ENCODE results near the gene NR2F1-AS1.

Gene NR2F1-AS1

DNA sequence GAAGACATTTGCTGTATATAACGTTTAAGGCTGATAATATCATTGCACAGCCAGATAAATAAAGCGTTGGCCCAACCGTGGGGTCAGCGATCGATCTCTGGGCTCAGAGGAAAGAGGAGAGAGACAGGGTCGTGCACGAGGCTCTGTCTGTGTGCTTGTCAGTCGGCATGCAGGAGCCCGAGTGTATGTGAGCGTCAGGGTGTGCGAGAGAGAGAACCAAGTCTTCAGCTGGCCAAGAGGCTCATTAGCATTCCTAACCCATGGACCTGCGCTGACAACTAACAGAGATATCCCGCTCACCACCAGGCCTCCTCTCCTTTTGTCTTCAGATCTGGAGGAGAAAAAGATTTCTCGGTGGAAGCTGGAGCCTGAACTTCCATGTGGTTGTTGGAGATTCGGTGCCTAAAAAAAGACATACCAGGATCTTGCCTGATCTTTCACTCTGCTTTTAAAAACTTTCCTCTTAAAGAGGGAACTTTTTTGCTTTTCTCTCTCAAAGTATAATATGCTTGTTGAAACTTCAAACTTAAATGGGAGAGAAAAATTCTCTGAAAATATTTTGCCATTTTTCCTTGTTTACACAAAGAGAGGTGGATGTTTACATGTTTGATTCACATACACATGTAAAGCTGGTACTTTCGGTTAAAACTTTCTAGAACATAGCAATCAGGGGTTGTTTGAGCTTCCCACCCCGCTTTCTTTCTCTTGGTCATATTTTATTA is 18.5 kb upstream of the NR2F1-AS1 start (continued):
- no peak for TF ChIP-seq PPARA (CRISPR knock-in tag; IDR thresholded peaks at IDR 0.05; ENCODE audit: borderline replicate concordance)
- no peak for TF ChIP-seq ZNF565 (CRISPR knock-in tag; conservative IDR thresholded peaks at IDR 0.05; ENCODE audit: low read depth)

DNA sequence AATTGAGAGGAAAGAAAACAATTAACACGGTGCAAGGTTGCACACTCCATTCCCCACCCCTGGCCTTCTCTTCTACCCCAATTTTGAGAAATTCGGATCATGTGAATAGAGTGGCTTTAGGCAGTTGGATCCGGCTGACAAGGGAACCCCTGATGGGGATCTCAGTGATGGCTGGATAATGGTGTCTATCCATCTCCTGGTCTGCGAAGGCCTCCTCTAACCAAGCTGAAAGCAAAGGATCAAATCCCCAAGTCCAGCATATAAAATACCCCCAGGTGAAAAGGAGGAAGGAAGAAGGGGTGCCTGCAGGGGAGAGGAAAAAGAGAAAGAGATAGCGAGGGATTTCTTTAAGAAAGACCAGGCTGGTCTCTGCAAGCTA is 18.0 kb upstream of the NR2F1-AS1 start:
- no peak for ATAC-seq
- TF ChIP-seq, protein P1, sequence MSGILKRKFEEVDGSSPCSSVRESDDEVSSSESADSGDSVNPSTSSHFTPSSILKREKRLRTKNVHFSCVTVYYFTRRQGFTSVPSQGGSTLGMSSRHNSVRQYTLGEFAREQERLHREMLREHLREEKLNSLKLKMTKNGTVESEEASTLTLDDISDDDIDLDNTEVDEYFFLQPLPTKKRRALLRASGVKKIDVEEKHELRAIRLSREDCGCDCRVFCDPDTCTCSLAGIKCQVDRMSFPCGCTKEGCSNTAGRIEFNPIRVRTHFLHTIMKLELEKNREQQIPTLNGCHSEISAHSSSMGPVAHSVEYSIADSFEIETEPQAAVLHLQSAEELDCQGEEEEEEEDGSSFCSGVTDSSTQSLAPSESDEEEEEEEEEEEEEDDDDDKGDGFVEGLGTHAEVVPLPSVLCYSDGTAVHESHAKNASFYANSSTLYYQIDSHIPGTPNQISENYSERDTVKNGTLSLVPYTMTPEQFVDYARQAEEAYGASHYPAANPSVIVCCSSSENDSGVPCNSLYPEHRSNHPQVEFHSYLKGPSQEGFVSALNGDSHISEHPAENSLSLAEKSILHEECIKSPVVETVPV (CRISPR knock-in tag; IDR thresholded peaks at IDR 0.05), result no peak
- TF ChIP-seq, protein P2, sequence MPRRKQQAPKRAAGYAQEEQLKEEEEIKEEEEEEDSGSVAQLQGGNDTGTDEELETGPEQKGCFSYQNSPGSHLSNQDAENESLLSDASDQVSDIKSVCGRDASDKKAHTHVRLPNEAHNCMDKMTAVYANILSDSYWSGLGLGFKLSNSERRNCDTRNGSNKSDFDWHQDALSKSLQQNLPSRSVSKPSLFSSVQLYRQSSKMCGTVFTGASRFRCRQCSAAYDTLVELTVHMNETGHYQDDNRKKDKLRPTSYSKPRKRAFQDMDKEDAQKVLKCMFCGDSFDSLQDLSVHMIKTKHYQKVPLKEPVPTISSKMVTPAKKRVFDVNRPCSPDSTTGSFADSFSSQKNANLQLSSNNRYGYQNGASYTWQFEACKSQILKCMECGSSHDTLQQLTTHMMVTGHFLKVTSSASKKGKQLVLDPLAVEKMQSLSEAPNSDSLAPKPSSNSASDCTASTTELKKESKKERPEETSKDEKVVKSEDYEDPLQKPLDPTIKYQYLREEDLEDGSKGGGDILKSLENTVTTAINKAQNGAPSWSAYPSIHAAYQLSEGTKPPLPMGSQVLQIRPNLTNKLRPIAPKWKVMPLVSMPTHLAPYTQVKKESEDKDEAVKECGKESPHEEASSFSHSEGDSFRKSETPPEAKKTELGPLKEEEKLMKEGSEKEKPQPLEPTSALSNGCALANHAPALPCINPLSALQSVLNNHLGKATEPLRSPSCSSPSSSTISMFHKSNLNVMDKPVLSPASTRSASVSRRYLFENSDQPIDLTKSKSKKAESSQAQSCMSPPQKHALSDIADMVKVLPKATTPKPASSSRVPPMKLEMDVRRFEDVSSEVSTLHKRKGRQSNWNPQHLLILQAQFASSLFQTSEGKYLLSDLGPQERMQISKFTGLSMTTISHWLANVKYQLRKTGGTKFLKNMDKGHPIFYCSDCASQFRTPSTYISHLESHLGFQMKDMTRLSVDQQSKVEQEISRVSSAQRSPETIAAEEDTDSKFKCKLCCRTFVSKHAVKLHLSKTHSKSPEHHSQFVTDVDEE (CRISPR knock-in tag; IDR thresholded peaks at IDR 0.05), result no peak
- TF ChIP-seq GLIS3 (CRISPR knock-in tag; IDR thresholded peaks at IDR 0.05), result no peak
- TF ChIP-seq, protein P3, sequence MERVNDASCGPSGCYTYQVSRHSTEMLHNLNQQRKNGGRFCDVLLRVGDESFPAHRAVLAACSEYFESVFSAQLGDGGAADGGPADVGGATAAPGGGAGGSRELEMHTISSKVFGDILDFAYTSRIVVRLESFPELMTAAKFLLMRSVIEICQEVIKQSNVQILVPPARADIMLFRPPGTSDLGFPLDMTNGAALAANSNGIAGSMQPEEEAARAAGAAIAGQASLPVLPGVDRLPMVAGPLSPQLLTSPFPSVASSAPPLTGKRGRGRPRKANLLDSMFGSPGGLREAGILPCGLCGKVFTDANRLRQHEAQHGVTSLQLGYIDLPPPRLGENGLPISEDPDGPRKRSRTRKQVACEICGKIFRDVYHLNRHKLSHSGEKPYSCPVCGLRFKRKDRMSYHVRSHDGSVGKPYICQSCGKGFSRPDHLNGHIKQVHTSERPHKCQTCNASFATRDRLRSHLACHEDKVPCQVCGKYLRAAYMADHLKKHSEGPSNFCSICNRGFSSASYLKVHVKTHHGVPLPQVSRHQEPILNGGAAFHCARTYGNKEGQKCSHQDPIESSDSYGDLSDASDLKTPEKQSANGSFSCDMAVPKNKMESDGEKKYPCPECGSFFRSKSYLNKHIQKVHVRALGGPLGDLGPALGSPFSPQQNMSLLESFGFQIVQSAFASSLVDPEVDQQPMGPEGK (CRISPR knock-in tag; IDR thresholded peaks at IDR 0.05; ENCODE audit: borderline replicate concordance), result no peak
- TF ChIP-seq, protein P4, sequence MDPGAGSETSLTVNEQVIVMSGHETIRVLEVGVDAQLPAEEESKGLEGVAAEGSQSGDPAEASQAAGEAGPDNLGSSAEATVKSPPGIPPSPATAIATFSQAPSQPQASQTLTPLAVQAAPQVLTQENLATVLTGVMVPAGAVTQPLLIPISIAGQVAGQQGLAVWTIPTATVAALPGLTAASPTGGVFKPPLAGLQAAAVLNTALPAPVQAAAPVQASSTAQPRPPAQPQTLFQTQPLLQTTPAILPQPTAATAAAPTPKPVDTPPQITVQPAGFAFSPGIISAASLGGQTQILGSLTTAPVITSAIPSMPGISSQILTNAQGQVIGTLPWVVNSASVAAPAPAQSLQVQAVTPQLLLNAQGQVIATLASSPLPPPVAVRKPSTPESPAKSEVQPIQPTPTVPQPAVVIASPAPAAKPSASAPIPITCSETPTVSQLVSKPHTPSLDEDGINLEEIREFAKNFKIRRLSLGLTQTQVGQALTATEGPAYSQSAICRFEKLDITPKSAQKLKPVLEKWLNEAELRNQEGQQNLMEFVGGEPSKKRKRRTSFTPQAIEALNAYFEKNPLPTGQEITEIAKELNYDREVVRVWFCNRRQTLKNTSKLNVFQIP (CRISPR knock-in tag; IDR thresholded peaks at IDR 0.05; ENCODE audit: borderline replicate concordance, low read depth), result no peak

DNA sequence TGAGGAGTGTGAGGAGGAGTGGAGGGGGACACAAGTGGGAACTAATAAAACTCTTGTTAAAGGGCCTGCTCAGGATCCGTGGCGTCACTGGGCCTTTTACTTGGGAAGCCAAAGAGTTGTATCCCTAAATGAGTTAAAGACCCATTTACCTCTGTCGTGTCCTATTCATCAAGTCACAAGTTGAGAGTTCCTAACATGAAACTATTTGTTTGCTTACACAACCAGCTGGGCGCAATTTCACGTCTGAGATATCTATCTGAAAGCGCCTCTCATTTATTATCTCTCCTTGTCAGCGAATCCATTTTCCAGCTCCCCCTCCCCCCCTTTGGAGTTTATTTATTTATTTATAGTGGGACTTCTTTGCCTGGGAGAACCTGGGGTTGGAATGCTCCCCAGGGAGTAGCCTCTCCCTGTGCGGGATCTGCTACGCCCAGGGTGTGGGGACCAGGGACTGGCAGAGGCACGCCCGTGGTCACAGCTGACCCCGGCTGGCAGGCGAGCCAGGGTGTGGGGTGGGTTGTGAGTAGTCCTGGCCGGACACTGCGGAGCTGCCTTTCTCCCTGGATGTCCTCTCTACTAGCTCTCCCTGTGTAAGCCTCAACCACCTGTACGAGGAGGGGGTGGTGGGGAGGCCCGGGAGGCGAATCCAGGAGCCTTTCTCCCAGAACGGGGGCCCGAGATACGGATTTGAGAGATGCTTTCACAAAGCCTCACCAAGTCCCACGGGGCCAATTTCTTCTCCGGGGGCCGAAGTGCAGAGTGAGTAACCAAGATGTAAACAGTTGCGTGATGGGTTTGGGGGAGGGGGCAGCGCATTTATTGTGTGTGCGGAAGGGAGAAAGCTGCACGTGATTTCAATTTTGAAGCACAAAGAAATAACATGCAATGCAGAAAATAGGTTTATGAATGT is 17.3 kb upstream of the NR2F1-AS1 start:
- TF ChIP-seq ARNTL (CRISPR knock-in tag; IDR thresholded peaks at IDR 0.05; ENCODE audit: borderline replicate concordance, low read depth) (no peak), ISL1 (CRISPR knock-in tag; IDR thresholded peaks at IDR 0.05) (no peak), TCF4 (CRISPR knock-in tag; IDR thresholded peaks at IDR 0.05; ENCODE audit: borderline replicate concordance) (no peak), ZNF565 (CRISPR knock-in tag; conservative IDR thresholded peaks at IDR 0.05; ENCODE audit: low read depth) (no peak), OSR1 (CRISPR knock-in tag; IDR thresholded peaks at IDR 0.05) (no peak), GLIS3 (CRISPR knock-in tag; IDR thresholded peaks at IDR 0.05) (no peak), CSDC2 (CRISPR knock-in tag; IDR thresholded peaks at IDR 0.05) (no peak), SNAI2 (CRISPR knock-in tag; IDR thresholded peaks at IDR 0.05) (no peak), RARB (CRISPR knock-in tag; IDR thresholded peaks at IDR 0.05) (no peak), ZNF8 (CRISPR knock-in tag; IDR thresholded peaks at IDR 0.05) (no peak), PPARA (CRISPR knock-in tag; IDR thresholded peaks at IDR 0.05; ENCODE audit: borderline replicate concordance) (no peak), BACH2 (CRISPR knock-in tag; IDR thresholded peaks at IDR 0.05; ENCODE audit: borderline replicate concordance) (no peak), ZNF70 (CRISPR knock-in tag; IDR thresholded peaks at IDR 0.05) (no peak), ESRRG (CRISPR knock-in tag; IDR thresholded peaks at IDR 0.05) (no peak), ZFP30 (CRISPR knock-in tag; IDR thresholded peaks at IDR 0.05) (no peak)
- TF ChIP-seq, protein P1 (CRISPR knock-in tag; IDR thresholded peaks at IDR 0.05), result no peak
- TF ChIP-seq, protein P5, sequence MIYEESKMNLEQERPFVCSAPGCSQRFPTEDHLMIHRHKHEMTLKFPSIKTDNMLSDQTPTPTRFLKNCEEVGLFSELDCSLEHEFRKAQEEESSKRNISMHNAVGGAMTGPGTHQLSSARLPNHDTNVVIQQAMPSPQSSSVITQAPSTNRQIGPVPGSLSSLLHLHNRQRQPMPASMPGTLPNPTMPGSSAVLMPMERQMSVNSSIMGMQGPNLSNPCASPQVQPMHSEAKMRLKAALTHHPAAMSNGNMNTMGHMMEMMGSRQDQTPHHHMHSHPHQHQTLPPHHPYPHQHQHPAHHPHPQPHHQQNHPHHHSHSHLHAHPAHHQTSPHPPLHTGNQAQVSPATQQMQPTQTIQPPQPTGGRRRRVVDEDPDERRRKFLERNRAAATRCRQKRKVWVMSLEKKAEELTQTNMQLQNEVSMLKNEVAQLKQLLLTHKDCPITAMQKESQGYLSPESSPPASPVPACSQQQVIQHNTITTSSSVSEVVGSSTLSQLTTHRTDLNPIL (CRISPR knock-in tag; IDR thresholded peaks at IDR 0.05; ENCODE audit: low read depth), result no peak
- TF ChIP-seq, protein P2 (CRISPR knock-in tag; IDR thresholded peaks at IDR 0.05), result no peak
- ATAC-seq, result no peak
